ENCODE results near the gene PHLPP2. TPM values are rescaled to one million over a fixed set of nuclear protein-coding genes. Genes with fewer than 3 reads are reported as not detected.
A peak's percentile ranks its signal among the peaks of the same experiment; 100 is the strongest.

Gene PHLPP2, protein sequence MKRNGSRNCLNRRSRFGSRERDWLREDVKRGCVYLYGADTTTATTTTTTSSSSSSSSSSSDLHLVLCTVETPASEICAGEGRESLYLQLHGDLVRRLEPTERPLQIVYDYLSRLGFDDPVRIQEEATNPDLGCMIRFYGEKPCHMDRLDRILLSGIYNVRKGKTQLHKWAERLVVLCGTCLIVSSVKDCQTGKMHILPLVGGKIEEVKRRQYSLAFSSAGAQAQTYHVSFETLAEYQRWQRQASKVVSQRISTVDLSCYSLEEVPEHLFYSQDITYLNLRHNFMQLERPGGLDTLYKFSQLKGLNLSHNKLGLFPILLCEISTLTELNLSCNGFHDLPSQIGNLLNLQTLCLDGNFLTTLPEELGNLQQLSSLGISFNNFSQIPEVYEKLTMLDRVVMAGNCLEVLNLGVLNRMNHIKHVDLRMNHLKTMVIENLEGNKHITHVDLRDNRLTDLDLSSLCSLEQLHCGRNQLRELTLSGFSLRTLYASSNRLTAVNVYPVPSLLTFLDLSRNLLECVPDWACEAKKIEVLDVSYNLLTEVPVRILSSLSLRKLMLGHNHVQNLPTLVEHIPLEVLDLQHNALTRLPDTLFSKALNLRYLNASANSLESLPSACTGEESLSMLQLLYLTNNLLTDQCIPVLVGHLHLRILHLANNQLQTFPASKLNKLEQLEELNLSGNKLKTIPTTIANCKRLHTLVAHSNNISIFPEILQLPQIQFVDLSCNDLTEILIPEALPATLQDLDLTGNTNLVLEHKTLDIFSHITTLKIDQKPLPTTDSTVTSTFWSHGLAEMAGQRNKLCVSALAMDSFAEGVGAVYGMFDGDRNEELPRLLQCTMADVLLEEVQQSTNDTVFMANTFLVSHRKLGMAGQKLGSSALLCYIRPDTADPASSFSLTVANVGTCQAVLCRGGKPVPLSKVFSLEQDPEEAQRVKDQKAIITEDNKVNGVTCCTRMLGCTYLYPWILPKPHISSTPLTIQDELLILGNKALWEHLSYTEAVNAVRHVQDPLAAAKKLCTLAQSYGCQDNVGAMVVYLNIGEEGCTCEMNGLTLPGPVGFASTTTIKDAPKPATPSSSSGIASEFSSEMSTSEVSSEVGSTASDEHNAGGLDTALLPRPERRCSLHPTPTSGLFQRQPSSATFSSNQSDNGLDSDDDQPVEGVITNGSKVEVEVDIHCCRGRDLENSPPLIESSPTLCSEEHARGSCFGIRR (N-terminal part only)
- 10 to 100 TPM in 1 of 2 donors, 1 to 10 TPM in 1; 5.0 to 21.2 TPM for total RNA-seq

DNA sequence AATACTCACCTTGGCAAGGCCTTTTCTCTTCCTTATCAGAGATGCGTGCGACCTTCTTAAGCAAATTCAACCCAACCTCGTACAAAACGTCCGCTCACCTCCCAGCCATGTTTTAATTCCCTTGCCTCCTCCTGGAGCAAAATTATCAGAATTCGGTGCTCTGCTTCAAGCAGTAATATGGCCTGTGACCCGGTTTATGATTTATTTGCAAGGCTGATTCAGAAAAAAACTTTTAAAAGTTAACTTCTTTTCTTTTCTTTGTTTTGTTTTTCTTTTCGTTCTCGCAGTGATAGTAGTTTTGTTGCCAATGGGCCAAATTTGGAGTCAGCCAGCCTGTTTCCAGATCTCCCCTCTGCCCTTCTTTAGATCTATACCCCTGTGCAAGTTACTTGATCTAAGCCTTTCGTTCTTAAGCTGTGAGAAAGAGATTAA lies at the start of gene PHLPP2:
TSS of gene PHLPP2 (minus strand) at position 382 of the 432 bp plus-strand sequence. CDS start 9,906 bp downstream, outside the sequence.
- intact Hi-C loops (cut with DNase I) = loop anchor here (5.0 kb wide), 2 partner anchors 83 to 158 kb away; partner anchors contain the start of genes AP1G1 and ZNF821
- Histone ChIP-seq H3K9me3 (no peaks in the 10 kb centered on the region), H3K36me3 (no peaks in the 10 kb centered on the region), H3K27ac (peak within 1 kb of the TSS; percentile 83 to 88), H3K27me3 (replicated peaks; ENCODE audit: insufficient read depth) (no peaks in the 10 kb centered on the region), H3K4me1 (replicated peaks) (no peaks in the 10 kb centered on the region), H3K4me3 (peak within 1 kb of the TSS; percentile 71 to 86)
- no peak for TF ChIP-seq POLR2AphosphoS5 (IDR thresholded peaks at IDR 0.05)
- TF ChIP-seq POLR2A (IDR thresholded peaks at IDR 0.05) = no peak
- TF ChIP-seq, protein P1, sequence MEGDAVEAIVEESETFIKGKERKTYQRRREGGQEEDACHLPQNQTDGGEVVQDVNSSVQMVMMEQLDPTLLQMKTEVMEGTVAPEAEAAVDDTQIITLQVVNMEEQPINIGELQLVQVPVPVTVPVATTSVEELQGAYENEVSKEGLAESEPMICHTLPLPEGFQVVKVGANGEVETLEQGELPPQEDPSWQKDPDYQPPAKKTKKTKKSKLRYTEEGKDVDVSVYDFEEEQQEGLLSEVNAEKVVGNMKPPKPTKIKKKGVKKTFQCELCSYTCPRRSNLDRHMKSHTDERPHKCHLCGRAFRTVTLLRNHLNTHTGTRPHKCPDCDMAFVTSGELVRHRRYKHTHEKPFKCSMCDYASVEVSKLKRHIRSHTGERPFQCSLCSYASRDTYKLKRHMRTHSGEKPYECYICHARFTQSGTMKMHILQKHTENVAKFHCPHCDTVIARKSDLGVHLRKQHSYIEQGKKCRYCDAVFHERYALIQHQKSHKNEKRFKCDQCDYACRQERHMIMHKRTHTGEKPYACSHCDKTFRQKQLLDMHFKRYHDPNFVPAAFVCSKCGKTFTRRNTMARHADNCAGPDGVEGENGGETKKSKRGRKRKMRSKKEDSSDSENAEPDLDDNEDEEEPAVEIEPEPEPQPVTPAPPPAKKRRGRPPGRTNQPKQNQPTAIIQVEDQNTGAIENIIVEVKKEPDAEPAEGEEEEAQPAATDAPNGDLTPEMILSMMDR (IDR thresholded peaks at IDR 0.05) = no peak
- no peak for DNase-seq (ENCODE audit: low spot score)
- 13% methylated on average over 10 of the region's 10 CpGs for WGBS

DNA sequence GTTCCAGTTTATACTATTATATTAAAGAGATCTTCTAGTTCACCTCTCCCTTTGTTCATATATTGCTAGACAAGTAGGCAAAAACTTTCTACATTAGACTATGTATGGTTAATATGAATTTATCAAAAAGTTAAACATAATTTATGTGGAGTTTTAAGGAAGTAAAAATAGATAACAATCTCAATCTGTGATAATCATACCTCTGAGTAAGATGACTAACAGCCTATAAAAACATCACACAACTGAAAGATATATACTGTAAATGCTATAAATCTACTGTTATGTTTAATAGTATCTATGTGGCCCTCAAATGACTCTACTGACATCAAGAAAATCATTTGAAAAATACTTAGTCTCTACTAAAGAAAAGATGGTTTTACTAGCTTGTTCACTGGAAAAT lies 47.1 kb upstream of the PHLPP2 start:
- Histone ChIP-seq H3K36me3 (no peaks in the 10 kb centered on the region), H3K27ac (no peak overlapping the region), H3K27me3 (replicated peaks; ENCODE audit: insufficient read depth) (no peaks in the 10 kb centered on the region), H3K4me1 (replicated peaks) (no peaks in the 10 kb centered on the region), H3K9me3 (no peaks in the 10 kb centered on the region), H3K4me3 (no peak overlapping the region)
- TF ChIP-seq POLR2A (IDR thresholded peaks at IDR 0.05) (no peak), POLR2AphosphoS5 (IDR thresholded peaks at IDR 0.05) (no peak)
- TF ChIP-seq, protein P1 (IDR thresholded peaks at IDR 0.05) = no peak
- no peak for DNase-seq (ENCODE audit: low spot score)
- intact Hi-C loops (cut with DNase I) = no loop called here

DNA sequence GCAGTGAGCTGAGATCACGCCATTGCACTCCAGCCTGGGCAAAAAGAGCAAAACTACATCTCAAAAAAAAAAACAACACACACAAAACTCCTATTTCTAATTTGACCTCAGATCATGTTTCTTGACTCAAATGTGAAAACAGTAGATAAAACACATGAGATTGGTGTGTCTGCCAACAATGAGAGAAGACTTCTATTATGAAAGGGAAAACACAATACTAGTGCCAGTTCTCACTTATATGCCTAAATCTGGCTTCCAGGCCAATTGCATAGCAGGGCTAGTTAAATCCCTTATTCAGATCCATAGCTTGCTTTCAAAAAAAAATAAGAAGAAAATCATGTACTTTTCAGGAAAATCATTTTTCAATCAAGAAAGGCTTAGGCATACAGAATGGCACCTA lies 44.7 kb upstream of the PHLPP2 start:
- Histone ChIP-seq H3K27me3 (replicated peaks; ENCODE audit: insufficient read depth) (no peaks in the 10 kb centered on the region), H3K4me1 (replicated peaks) (no peaks in the 10 kb centered on the region), H3K9me3 (no peaks in the 10 kb centered on the region), H3K36me3 (no peaks in the 10 kb centered on the region), H3K4me3 (no peak overlapping the region), H3K27ac (no peak overlapping the region)
- TF ChIP-seq POLR2AphosphoS5 (IDR thresholded peaks at IDR 0.05) (no peak), POLR2A (IDR thresholded peaks at IDR 0.05) (no peak)
- TF ChIP-seq, protein P1 (IDR thresholded peaks at IDR 0.05) = no peak
- WGBS = 100% methylated on average over 1 of the region's 1 CpG
- intact Hi-C loops (cut with DNase I) = no loop called here
- DNase-seq (ENCODE audit: low spot score) = no peak

DNA sequence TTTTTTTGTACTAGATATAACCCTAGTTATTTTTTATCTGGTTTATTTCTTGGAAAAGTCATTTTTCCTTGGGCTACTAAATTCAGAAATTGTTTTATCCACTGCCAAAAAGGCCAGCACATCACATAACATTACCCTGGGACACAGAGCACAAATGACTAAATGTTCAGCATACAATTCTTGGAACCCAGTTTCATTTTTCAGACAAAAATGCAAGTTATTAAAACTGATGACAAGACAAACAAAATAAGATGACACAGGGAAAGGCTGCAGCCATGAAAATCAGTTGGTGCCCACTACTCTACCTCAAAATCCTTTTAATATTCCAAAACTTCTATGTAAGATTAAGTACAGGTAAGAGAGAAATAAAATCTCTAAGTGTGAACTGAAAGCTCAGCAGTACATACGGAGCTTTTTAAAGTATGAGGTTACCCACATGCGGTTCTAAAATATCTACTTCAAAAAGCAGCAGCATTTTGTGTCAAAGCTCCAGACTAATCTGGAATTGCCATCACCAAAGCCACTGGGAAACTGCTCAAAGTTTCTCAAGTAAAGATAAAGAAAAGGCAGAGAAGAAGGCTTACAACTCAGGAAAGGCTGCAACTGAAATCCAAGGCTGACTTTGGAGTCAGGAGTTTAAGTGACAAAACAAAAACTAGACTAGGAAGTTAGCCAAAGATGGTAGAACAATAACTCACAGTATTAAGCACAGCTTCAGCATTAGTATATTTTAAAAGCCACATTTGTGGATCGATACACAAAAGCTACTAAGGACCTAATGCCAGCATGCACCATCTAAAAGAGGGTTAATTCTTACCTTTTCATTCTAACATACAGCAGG lies 42.8 kb upstream of the PHLPP2 start:
- no peaks in the 10 kb centered on the region for H3K36me3 ChIP-seq

More for the DNA sequence above, 42.8 kb upstream of the PHLPP2 start:
- DNase-seq (ENCODE audit: low spot score) = no peak
- H3K4me1 ChIP-seq (replicated peaks) = no peaks in the 10 kb centered on the region
- no peaks in the 10 kb centered on the region for H3K27me3 ChIP-seq (replicated peaks; ENCODE audit: insufficient read depth)
- TF ChIP-seq POLR2AphosphoS5 (IDR thresholded peaks at IDR 0.05) (no peak), POLR2A (IDR thresholded peaks at IDR 0.05) (no peak)
- TF ChIP-seq, protein P1 (IDR thresholded peaks at IDR 0.05) = no peak
- H3K9me3 ChIP-seq = no peaks in the 10 kb centered on the region
- 78% methylated on average over 3 of the region's 3 CpGs for WGBS
- H3K4me3 ChIP-seq = no peak overlapping the region
- intact Hi-C loops (cut with DNase I) = no loop called here
- no peak overlapping the region for H3K27ac ChIP-seq
